Effector CD4-positive, alpha-beta T cell (primary cell): ENCODE data around the gene WNK4.
A peak's percentile ranks its signal among the peaks of the same experiment; 100 is the strongest.

Source experiments
- DNase-seq: peaks from one replicate; pipeline ENCODE4 v3.0.0-alpha.2; 2020

The WNK4 gene

GRCh38 chr17:42773290-42774035, 6.9 kb upstream of the WNK4 start, which contains the start of gene VPS25:
Gene VPS25 (plus strand): TSS chr17:42773449. CDS start chr17:42773476, 27 bp downstream.
- DNase-seq, result peak; percentile 61

DNA sequence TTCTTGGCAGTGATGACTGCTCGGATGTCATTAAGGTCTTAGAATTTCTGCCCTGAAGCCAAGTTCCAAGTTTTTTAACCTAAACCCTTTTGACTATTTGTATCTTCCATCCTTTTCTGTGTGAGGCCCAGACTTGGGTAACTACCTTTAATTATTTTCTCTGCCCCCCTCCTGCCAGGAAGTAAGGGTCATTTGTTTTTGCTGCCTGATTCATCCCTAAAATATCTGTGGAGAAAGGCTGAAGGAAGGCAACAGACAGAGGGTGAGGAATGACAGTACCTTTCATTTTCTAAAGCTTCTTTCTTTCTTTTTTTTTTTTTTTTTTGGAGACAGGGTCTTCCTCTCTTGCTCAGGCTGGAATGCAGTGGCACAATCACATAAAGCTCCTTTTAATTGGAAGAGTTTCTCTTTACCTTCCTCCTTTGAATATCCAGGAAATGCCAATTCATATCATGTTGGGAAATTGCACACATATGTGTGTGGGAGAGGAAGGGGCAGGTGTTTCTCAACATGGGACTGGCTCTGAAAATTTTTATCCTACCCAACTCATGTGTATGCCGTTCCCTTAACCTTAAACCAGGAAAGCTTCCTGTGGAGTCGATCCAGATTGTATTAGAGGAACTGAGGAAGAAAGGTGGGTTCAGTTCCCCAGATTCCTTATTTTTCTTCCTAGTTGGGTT, 6.2 kb upstream of the WNK4 start:
- no peak for DNase-seq

GRCh38 chr17:42775534-42776098, 4.8 kb upstream of the WNK4 start:
- DNase-seq, result no peak

- DNase-seq, result no peak
Measured at GRCh38 chr17:42778570-42778969, 1.8 kb upstream of the WNK4 start.

GRCh38 chr17:42779304-42779935, 990 bp upstream of the WNK4 start:
- DNase-seq, result no peak

DNA sequence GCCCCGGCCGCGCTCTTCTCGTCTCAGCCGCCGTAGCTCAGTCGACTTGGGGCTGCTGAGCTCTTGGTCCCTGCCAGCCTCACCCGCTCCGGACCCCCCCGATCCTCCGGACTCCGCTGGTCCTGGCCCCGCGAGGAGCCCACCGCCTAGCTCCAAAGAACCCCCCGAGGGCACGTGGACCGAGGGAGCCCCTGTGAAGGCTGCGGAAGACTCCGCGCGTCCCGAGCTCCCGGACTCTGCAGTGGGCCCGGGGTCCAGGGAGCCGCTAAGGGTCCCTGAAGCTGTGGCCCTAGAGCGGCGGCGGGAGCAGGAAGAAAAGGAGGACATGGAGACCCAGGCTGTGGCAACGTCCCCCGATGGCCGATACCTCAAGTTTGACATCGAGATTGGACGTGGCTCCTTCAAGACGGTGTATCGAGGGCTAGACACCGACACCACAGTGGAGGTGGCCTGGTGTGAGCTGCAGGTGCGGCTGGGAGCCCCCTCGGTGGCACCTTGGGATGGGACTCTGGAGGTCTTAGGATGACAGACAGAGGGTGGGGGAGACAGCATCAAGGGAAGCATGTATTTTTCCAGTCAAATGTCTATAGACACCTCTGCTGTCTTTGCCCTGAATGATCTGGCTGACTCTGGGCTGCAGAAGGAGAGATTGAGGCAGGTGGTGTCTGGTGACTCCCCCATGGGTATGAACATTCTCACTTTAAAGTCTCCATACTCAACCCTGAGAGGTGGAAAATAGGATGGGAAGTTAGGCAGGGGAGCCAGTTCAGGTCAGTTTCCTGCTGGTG, 635 bp downstream of the WNK4 start:
- no peak for DNase-seq

GRCh38 chr17:42781639-42782165, 1.3 kb downstream of the WNK4 start:
- DNase-seq, result no peak

DNA sequence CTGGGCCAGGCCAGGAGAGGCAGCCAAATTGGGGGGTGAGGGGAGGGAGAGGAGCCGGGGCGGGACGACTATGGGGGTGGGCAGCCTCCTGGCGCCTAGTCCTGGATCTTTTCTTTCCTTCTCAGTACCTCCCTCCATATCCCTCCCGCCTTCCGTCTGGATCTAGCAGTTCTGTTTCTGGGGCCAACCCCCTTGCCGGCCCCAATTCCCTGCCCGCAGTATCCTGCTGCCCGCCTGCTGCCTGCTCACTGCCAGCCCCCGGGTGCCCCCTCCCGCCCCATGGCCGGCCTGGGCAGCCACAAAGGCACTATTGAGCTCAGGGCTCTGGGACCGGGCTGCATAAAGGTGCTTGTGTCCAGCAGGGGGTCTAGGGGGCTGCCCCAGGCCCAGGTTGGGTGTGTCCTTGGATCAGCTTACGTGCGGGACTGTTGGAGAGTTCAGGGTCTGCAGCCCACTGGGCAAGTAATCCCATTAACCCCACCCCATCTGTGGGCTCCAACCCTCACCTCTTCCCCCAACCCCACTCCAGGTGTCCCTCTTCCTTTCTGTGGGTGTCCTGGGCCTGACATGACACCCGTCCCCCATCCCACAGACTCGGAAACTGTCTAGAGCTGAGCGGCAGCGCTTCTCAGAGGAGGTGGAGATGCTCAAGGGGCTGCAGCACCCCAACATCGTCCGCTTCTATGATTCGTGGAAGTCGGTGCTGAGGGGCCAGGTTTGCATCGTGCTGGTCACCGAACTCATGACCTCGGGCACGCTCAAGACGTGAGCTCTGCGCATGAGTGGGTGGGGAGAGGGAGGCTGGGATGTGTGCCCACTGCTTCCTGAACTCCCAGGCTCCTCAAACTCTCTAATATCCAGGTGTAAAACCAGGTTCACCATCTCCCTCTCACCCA, 2.0 kb downstream of the WNK4 start:
- DNase-seq, result no peak

DNA sequence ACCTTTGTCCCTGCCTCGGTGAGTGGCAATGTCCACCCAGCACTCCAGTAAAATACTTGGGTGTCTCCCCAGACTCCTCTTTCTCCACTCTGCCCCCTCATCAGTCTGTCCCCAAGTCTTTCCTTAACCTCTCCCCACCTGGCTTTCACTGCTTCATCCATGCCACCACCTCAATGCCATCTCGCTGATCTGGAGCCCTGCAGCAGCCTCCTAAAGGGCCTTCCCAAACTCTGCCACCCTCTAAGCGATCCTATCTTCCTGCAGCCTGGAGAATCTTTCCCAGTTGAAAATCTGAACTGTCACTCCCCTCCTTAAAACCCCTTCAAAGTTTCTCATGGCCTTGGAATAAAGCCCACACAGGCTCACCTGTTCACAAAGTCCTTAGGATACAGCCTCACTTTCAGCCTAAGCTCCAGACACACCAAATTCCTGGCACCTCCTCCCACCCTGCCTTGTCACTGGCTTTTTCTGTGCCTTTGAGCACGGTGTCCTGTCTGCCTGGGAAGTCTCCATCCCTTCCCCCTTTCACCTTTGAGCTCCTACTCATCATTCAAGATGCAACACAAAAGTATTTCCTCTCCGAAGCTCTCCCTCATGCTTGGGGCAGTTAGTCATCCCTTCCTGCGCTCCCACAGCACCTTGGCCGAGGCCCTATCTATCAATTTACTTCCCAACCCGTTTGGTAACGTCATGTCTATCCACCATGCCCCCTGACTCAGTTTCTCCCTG, 2.8 kb downstream of the WNK4 start:
- no peak for DNase-seq

GRCh38 chr17:42783791-42784138, 3.4 kb downstream of the WNK4 start:
- DNase-seq, result no peak

GRCh38 chr17:42784409-42784808, 4.0 kb downstream of the WNK4 start:
- DNase-seq, result no peak

DNA sequence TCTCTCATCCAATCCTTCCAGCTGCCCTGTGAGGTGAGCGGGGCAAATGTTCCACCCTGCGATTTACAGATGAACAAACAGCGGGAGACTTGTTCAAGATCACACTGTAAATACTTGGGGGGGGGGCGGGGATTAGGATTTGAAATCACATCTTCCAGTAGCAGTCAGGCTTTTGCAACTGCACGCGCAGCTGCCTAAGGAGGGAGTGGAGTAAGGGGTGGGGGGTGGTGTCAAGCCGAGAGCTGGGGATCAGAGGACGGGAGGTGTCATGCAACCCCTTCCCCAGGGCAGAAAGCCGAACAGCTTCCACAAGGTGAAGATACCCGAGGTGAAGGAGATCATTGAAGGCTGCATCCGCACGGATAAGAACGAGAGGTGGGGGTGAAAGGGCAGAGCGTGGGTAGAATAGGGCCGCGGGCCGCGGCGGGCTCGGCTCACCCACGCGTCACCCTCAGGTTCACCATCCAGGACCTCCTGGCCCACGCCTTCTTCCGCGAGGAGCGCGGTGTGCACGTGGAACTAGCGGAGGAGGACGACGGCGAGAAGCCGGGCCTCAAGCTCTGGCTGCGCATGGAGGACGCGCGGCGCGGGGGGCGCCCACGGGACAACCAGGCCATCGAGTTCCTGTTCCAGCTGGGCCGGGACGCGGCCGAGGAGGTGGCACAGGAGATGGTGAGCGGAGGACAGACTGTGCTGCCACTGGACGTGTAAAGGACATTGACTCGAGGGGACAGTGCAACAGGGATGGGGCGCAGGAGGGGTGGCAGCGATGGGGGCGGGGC, 4.6 kb downstream of the WNK4 start:
- no peak for DNase-seq

DNA sequence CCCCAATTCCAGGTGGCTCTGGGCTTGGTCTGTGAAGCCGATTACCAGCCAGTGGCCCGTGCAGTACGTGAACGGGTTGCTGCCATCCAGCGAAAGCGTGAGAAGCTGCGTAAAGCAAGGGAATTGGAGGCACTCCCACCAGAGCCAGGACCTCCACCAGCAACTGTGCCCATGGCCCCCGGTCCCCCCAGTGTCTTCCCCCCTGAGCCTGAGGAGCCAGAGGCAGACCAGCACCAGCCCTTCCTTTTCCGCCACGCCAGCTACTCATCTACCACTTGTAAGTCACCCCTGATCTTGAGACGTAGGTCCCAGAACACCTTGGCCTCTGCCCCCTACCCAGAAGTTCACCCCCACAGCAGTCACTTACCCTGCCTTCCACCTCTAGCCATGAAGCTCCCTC, 6.9 kb downstream of the WNK4 start:
- DNase-seq, result no peak

GRCh38 chr17:42791948-42792347, 11.5 kb downstream of the WNK4 start:
- DNase-seq, result no peak

- DNase-seq, result no peak
Measured at GRCh38 chr17:42792545-42792944, 12.1 kb downstream of the WNK4 start.

- no peak for DNase-seq
Measured at GRCh38 chr17:42795061-42795460, 14.7 kb downstream of the WNK4 start.

DNA sequence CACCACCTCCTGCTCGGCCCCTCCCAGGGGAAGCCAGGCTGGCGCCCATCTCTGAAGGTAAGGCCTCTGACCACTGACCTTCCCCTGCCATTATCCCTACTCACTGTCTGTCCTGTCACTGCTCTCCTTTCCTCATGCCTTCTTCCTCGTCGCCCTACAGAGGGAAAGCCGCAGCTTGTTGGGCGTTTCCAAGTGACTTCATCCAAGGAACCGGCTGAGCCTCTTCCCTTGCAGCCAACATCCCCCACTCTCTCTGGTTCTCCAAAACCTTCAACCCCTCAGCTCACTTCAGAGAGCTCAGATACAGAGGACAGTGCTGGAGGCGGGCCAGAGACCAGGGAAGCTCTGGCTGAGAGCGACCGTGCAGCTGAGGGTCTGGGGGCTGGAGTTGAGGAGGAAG, 15.1 kb downstream of the WNK4 start:
- DNase-seq, result no peak

- DNase-seq, result no peak
Measured at GRCh38 chr17:42796066-42796758, 15.8 kb downstream of the WNK4 start.
